Dendritic cell treated with granulocyte-macrophage colony-stimulating factor and Interleukin-4, amounts not matched to agents 40 ng/mL and 50 ng/mL, for 4 days (primary cell): ENCODE data around the gene SCYGR3.
"Not testable (repeated sequence)": the region's sequence is repeated elsewhere in the genome, so short reads cannot be mapped to it uniquely, and the experiment has no call there.

ENCODE experiments used
- H3K27ac Mint-ChIP-seq: one replicate; pipeline ENCODE4 v1.8.0; 2022; ENCODE audit warnings: mild to moderate bottlenecking, mixed read lengths
- H3K27me3 Mint-ChIP-seq: one replicate; pipeline ENCODE4 v1.8.0; 2022; ENCODE audit warnings: mild to moderate bottlenecking, mixed read lengths
- H3K36me3 Mint-ChIP-seq: one replicate; pipeline ENCODE4 v1.8.0; 2022; ENCODE audit warnings: low read depth, mixed read lengths
- H3K4me1 Mint-ChIP-seq: one replicate; pipeline ENCODE4 v1.8.0; 2022; ENCODE audit warnings: low read depth, mixed read lengths
- H3K4me3 Mint-ChIP-seq: one replicate; pipeline ENCODE4 v1.8.0; 2022; ENCODE audit warnings: mild to moderate bottlenecking, moderate library complexity, mixed read lengths
- H3K9me3 Mint-ChIP-seq: one replicate; pipeline ENCODE4 v1.8.0; 2022; ENCODE audit warnings: mixed read lengths
- intact Hi-C: fragments of 100-400 bp; cut with micrococcal nuclease; formaldehyde crosslinking; loops from one replicate; pipeline ENCODE4 v1.15.0; 2022

The SCYGR3 gene

GRCh38 chr2:227606476-227606875 is 8.2 kb downstream of the SCYGR3 start:
- Mint-ChIP-seq H3K9me3 (no peaks in the 10 kb centered on the region), H3K4me1 (peaks cover 19% of the 10 kb centered on the region), H3K36me3 (no peaks in the 10 kb centered on the region), H3K27me3 (peaks cover 64% of the 10 kb centered on the region), H3K27ac (no peak overlapping the region), H3K4me3 (no peak overlapping the region)
- intact Hi-C loops = no loop called here

- Mint-ChIP-seq H3K4me1 (no peaks in the 10 kb centered on the region), H3K27me3 (peaks cover 42% of the 10 kb centered on the region), H3K27ac (no peak overlapping the region), H3K36me3 (no peaks in the 10 kb centered on the region), H3K9me3 (no peaks in the 10 kb centered on the region), H3K4me3 (no peak overlapping the region)
- intact Hi-C loops = no loop called here
Observed at GRCh38 chr2:227602358-227602757, 12.3 kb downstream of the SCYGR3 start.

- H3K4me3 Mint-ChIP-seq, intact Hi-C loops, H3K4me1 Mint-ChIP-seq, H3K36me3 Mint-ChIP-seq, H3K27ac Mint-ChIP-seq, H3K9me3 Mint-ChIP-seq: not testable (repeated sequence)
- H3K27me3 Mint-ChIP-seq = peaks cover 36% of the 10 kb centered on the region
Observed at GRCh38 chr2:227598835-227599503, 15.7 kb downstream of the SCYGR3 start, which contains the start of gene SCYGR2. Gene SCYGR2 (plus strand): TSS chr2:227598893. CDS start chr2:227598893, 0 bp downstream.

- Mint-ChIP-seq H3K4me1 (no peaks in the 10 kb centered on the region), H3K9me3 (no peaks in the 10 kb centered on the region), H3K36me3 (no peaks in the 10 kb centered on the region), H3K27me3 (peaks cover 34% of the 10 kb centered on the region), H3K4me3 (no peak overlapping the region), H3K27ac (no peak overlapping the region)
- intact Hi-C loops = no loop called here
Observed at GRCh38 chr2:227597998-227598397, 16.6 kb downstream of the SCYGR3 start.

- Mint-ChIP-seq H3K4me3 (no peak overlapping the region), H3K27me3 (peaks cover 30% of the 10 kb centered on the region), H3K27ac (no peak overlapping the region), H3K9me3 (no peaks in the 10 kb centered on the region), H3K36me3 (no peaks in the 10 kb centered on the region), H3K4me1 (no peaks in the 10 kb centered on the region)
- intact Hi-C loops = no loop called here
Observed at GRCh38 chr2:227597036-227597435, 17.6 kb downstream of the SCYGR3 start.

- Mint-ChIP-seq H3K9me3 (no peaks in the 10 kb centered on the region), H3K4me1 (no peaks in the 10 kb centered on the region), H3K4me3 (no peak overlapping the region), H3K36me3 (no peaks in the 10 kb centered on the region), H3K27ac (no peak overlapping the region), H3K27me3 (peaks cover 31% of the 10 kb centered on the region)
- intact Hi-C loops = no loop called here
Observed at GRCh38 chr2:227595797-227596196, 18.8 kb downstream of the SCYGR3 start.

GRCh38 chr2:227592694-227593387 is 21.8 kb downstream of the SCYGR3 start:
- Mint-ChIP-seq H3K27ac (no peak overlapping the region), H3K4me1 (no peaks in the 10 kb centered on the region), H3K9me3 (no peaks in the 10 kb centered on the region), H3K36me3 (no peaks in the 10 kb centered on the region), H3K4me3 (no peak overlapping the region), H3K27me3 (peaks cover 28% of the 10 kb centered on the region)
- intact Hi-C loops = no loop called here

- no peaks in the 10 kb centered on the region for H3K4me1 Mint-ChIP-seq
- H3K4me3 Mint-ChIP-seq = no peak overlapping the region
- H3K36me3 Mint-ChIP-seq = no peaks in the 10 kb centered on the region
- intact Hi-C loops = no loop called here
- H3K9me3 Mint-ChIP-seq = peaks cover 16% of the 10 kb centered on the region
- H3K27me3 Mint-ChIP-seq = peaks cover 7% of the 10 kb centered on the region
- H3K27ac Mint-ChIP-seq = no peak overlapping the region
Observed at GRCh38 chr2:227582369-227582768, 32.3 kb downstream of the SCYGR3 start.

GRCh38 chr2:227579791-227580190 is 34.8 kb downstream of the SCYGR3 start:
- Mint-ChIP-seq H3K4me1 (no peaks in the 10 kb centered on the region), H3K4me3 (no peak overlapping the region), H3K36me3 (no peaks in the 10 kb centered on the region), H3K27ac (no peak overlapping the region), H3K27me3 (peaks cover 3% of the 10 kb centered on the region), H3K9me3 (peaks cover 16% of the 10 kb centered on the region)
- intact Hi-C loops = no loop called here

- H3K27me3 Mint-ChIP-seq = peaks cover 3% of the 10 kb centered on the region
- no peak overlapping the region for H3K4me3 Mint-ChIP-seq
- H3K27ac Mint-ChIP-seq = no peak overlapping the region
- H3K36me3 Mint-ChIP-seq = no peaks in the 10 kb centered on the region
- no peaks in the 10 kb centered on the region for H3K4me1 Mint-ChIP-seq
- intact Hi-C loops = no loop called here
- H3K9me3 Mint-ChIP-seq = peaks cover 16% of the 10 kb centered on the region
Observed at GRCh38 chr2:227578642-227579041, 36.0 kb downstream of the SCYGR3 start.

GRCh38 chr2:227577555-227577954 is 37.1 kb downstream of the SCYGR3 start:
- Mint-ChIP-seq H3K4me1 (no peaks in the 10 kb centered on the region), H3K4me3 (no peak overlapping the region), H3K36me3 (no peaks in the 10 kb centered on the region), H3K27me3 (peaks cover 5% of the 10 kb centered on the region), H3K9me3 (peaks cover 9% of the 10 kb centered on the region), H3K27ac (no peak overlapping the region)
- intact Hi-C loops = no loop called here

GRCh38 chr2:227576812-227577211 is 37.8 kb downstream of the SCYGR3 start:
- Mint-ChIP-seq H3K36me3 (no peaks in the 10 kb centered on the region), H3K27ac (no peak overlapping the region), H3K9me3 (peaks cover 2% of the 10 kb centered on the region), H3K4me1 (no peaks in the 10 kb centered on the region), H3K4me3 (no peak overlapping the region), H3K27me3 (peaks cover 5% of the 10 kb centered on the region)
- intact Hi-C loops = no loop called here

GRCh38 chr2:227576110-227576509 is 38.5 kb downstream of the SCYGR3 start:
- peaks cover 5% of the 10 kb centered on the region for H3K27me3 Mint-ChIP-seq
- no peak overlapping the region for H3K27ac Mint-ChIP-seq
- intact Hi-C loops = no loop called here
- no peaks in the 10 kb centered on the region for H3K36me3 Mint-ChIP-seq
- no peaks in the 10 kb centered on the region for H3K9me3 Mint-ChIP-seq
- no peak overlapping the region for H3K4me3 Mint-ChIP-seq
- H3K4me1 Mint-ChIP-seq = no peaks in the 10 kb centered on the region

- intact Hi-C loops = no loop called here
- H3K36me3 Mint-ChIP-seq = peaks cover 6% of the 10 kb centered on the region
- no peaks in the 10 kb centered on the region for H3K4me1 Mint-ChIP-seq
- no peak overlapping the region for H3K27ac Mint-ChIP-seq
- H3K4me3 Mint-ChIP-seq = no peak overlapping the region
- no peaks in the 10 kb centered on the region for H3K9me3 Mint-ChIP-seq
- peaks cover 2% of the 10 kb centered on the region for H3K27me3 Mint-ChIP-seq
Observed at GRCh38 chr2:227570615-227571014, 44.0 kb downstream of the SCYGR3 start.

GRCh38 chr2:227568852-227569169 is 45.8 kb downstream of the SCYGR3 start:
- H3K27me3 Mint-ChIP-seq = peaks cover 2% of the 10 kb centered on the region
- intact Hi-C loops = no loop called here
- no peak overlapping the region for H3K27ac Mint-ChIP-seq

More at GRCh38 chr2:227568852-227569169, 45.8 kb downstream of the SCYGR3 start:
- no peaks in the 10 kb centered on the region for H3K9me3 Mint-ChIP-seq
- no peak overlapping the region for H3K4me3 Mint-ChIP-seq
- no peaks in the 10 kb centered on the region for H3K4me1 Mint-ChIP-seq
- H3K36me3 Mint-ChIP-seq = peaks cover 20% of the 10 kb centered on the region
